K562 treated with DMSO at 1 percent for 12 hours (cell line): ENCODE measurements around the gene CSNK1A1L. TPM values are rescaled to one million over a fixed set of nuclear protein-coding genes. Genes with fewer than 3 reads are reported as not detected.

Source experiments
- total RNA-seq: library from RNA; unstranded; fragments of 300-600 nt; gene quantifications from 2 replicates; pipeline ENCODE4 v1.2.3, GENCODE V29; 2022; ENCODE audit not compliant: insufficient read depth

Gene CSNK1A1L
- not detected in 2 replicates for total RNA-seq

DNA sequence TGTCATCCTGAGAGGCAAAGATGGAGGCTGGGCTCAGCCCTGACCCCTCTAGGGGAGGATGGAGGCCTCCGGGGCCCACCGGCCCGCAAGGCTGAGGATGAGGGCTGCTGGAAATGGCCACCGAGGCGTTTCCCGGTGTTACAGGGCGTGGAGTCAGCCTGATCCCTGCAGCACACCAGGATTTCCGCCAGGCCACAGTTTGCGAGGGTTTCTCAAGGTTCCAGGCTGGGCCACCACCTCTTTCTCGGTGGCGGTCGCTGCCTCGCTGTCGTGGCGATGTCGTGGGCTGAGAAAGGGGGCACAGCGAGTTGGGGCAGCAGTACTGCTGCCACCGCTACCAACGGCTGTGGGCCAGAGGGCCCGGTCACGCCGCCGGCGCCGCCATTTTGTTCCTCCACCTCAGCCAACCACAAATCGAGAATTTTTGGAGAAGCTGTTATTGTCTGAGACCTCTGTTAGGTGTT lies at the start of gene CSNK1A1L:
Gene CSNK1A1L (minus strand): TSS at position 414 of the 464 bp plus-strand sequence. CDS start 408 bp downstream, at position 6.

DNA sequence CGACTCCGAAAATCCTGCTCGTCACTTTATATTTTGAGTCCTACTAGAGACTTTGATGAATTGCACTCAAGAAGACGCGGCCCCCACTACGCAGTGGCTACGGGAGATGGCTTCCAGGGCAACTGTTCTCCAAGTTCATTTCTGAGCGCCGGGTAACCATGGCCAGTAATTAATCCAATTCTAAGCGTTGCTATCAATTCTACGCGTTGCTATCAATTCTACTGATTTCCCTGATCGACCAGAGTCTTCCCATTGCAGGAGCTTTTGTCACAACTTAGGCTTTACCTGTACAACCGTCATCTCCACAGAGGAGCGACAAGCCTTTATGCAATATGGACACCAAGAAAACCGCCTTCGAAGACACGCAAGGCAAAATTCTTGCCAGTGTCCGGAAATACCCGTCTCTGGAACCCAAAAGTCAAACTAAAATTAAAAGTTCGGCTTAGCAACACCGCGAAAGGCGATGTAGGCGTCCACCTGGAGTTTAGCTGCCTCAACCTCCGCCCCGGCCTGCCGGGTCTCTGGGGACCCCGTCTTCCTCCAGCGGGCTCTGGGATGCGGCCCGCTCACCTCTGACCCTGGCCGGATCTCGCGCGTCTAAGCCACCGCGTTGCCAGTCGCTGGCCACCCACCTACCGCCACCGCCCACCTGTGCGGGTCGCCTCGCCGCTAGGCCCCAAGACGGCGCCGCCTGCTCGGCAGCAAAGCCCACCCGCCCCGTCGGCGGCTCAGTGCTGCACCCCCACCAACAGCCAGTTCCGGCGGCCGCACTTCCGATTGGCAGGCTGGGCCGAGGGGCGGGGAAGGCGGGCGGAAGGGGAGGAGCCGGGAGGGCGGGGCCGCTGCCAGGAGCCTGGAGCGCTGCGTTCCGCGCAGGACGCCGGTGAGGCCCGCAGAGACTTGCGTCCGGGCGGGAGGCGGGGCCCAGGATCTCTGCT lies 46.3 kb downstream of the CSNK1A1L start, which contains the start of gene SUPT20H:
Gene SUPT20H (minus strand): TSS at position 779 of the 938 bp plus-strand sequence. CDS start 8,198 bp downstream, outside the sequence.

Other genes with a start within 250 kb of the CSNK1A1L start
- 0.31 TPM in 1 of 2 replicates, not detected in the other for gene SMAD9, start 185.4 kb downstream of the CSNK1A1L start, total RNA-seq
- 20.9 and 22.6 TPM in 2 replicates for gene ALG5, start 106.3 kb downstream of the CSNK1A1L start, total RNA-seq
- 64.5 and 69.3 TPM in 2 replicates for gene EXOSC8, start 104.9 kb downstream of the CSNK1A1L start, total RNA-seq
- gene SUPT20H, start 46.0 kb downstream of the CSNK1A1L start, total RNA-seq = 9.1 and 24.0 TPM in 2 replicates